ENCODE data around the gene ART4.

Gene ART4

GRCh38 chr12:14850929-14851663, 7.8 kb upstream of the ART4 start:
- DNase-seq: no peak

GRCh38 chr12:14849661-14850060, 6.3 kb upstream of the ART4 start:
- no peak for DNase-seq

GRCh38 chr12:14846876-14847580, 3.7 kb upstream of the ART4 start:
- DNase-seq: no peak

- DNase-seq: no peak
Measured at GRCh38 chr12:14846042-14846587, 2.8 kb upstream of the ART4 start.

- peak; percentile 7 to 72 for DNase-seq
Measured at GRCh38 chr12:14845350-14845750, 2.0 kb upstream of the ART4 start.

- no peak for DNase-seq
Measured at GRCh38 chr12:14844401-14844800, 1.1 kb upstream of the ART4 start.

GRCh38 chr12:14842315-14842714, 1.0 kb downstream of the ART4 start:
- no peak for DNase-seq

GRCh38 chr12:14841761-14842160, 1.6 kb downstream of the ART4 start:
- peak; percentile 57 to 82 for DNase-seq

- DNase-seq: no peak
Measured at GRCh38 chr12:14840616-14841015, 2.7 kb downstream of the ART4 start.

- DNase-seq: no peak
Measured at GRCh38 chr12:14839262-14839661, 4.1 kb downstream of the ART4 start.

GRCh38 chr12:14836336-14837210, 6.8 kb downstream of the ART4 start:
- peak; percentile 44 to 87 for DNase-seq

- DNase-seq: peak in 1 of 2 experiments; percentile 10
Measured at GRCh38 chr12:14834509-14834908, 8.8 kb downstream of the ART4 start.

- DNase-seq: no peak
Measured at GRCh38 chr12:14833952-14834351, 9.4 kb downstream of the ART4 start.

- DNase-seq: no peak
Measured at GRCh38 chr12:14833336-14833735, 10.0 kb downstream of the ART4 start.

- DNase-seq: peak in 1 of 2 experiments; percentile 65
Measured at GRCh38 chr12:14828892-14829291, 14.4 kb downstream of the ART4 start.

GRCh38 chr12:14827043-14827442, 16.3 kb downstream of the ART4 start:
- no peak for DNase-seq

GRCh38 chr12:14826491-14826890, 16.8 kb downstream of the ART4 start:
- no peak for DNase-seq

- DNase-seq: no peak
Measured at GRCh38 chr12:14825256-14825655, 18.1 kb downstream of the ART4 start.

- DNase-seq: no peak
Measured at GRCh38 chr12:14824012-14824634, 19.2 kb downstream of the ART4 start.

- no peak for DNase-seq
Measured at GRCh38 chr12:14814014-14814413, 29.3 kb downstream of the ART4 start, which contains the start of gene SMCO3. Gene SMCO3, minus strand, starts transcription at chr12:14814182. Its CDS starts 7,502 bp downstream, at chr12:14806680.

GRCh38 chr12:14811486-14811885, 31.8 kb downstream of the ART4 start:
- DNase-seq: no peak

- peak in 1 of 2 experiments; percentile 40 for DNase-seq
Measured at GRCh38 chr12:14810953-14811483, 32.3 kb downstream of the ART4 start.
